Measurements from ENCODE around the gene CUX1.

DNA sequence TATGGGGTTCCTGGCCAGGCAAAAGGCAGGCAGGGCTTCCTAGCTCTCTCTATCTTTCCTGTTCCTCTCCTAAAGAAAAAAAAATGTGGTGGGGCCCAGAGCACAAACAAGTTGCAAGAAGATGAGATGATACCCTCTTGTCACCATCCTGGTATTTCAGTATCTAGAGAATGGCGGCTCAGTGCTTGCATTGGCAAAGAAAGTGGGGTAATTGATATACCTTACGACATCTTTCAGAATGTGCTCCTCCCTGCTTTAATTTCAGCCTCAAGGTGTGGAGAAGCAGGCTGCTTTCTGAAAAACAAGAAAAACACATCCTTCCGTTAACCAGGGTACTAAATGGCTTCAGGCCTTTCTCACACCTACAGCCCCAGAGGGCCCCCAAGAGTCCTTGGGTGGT is 34.5 kb upstream of the CUX1 start:
- TF ChIP-seq ZNF70 (CRISPR knock-in tag; IDR thresholded peaks at IDR 0.05) (no peak), ARNTL (CRISPR knock-in tag; IDR thresholded peaks at IDR 0.05; ENCODE audit: borderline replicate concordance, low read depth) (no peak), ZFP3 (CRISPR knock-in tag; IDR thresholded peaks at IDR 0.05) (no peak), ZC3H10 (CRISPR knock-in tag; IDR thresholded peaks at IDR 0.05) (no peak), TCF4 (CRISPR knock-in tag; IDR thresholded peaks at IDR 0.05; ENCODE audit: borderline replicate concordance) (no peak), POU6F1 (CRISPR knock-in tag; IDR thresholded peaks at IDR 0.05; ENCODE audit: borderline replicate concordance, low read depth) (no peak), OSR1 (CRISPR knock-in tag; IDR thresholded peaks at IDR 0.05) (no peak), ISL1 (CRISPR knock-in tag; IDR thresholded peaks at IDR 0.05) (no peak), TOX (CRISPR knock-in tag; IDR thresholded peaks at IDR 0.05; ENCODE audit: borderline replicate concordance) (no peak), SNAI2 (CRISPR knock-in tag; IDR thresholded peaks at IDR 0.05) (no peak)
- TF ChIP-seq, protein P1, sequence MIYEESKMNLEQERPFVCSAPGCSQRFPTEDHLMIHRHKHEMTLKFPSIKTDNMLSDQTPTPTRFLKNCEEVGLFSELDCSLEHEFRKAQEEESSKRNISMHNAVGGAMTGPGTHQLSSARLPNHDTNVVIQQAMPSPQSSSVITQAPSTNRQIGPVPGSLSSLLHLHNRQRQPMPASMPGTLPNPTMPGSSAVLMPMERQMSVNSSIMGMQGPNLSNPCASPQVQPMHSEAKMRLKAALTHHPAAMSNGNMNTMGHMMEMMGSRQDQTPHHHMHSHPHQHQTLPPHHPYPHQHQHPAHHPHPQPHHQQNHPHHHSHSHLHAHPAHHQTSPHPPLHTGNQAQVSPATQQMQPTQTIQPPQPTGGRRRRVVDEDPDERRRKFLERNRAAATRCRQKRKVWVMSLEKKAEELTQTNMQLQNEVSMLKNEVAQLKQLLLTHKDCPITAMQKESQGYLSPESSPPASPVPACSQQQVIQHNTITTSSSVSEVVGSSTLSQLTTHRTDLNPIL (CRISPR knock-in tag; IDR thresholded peaks at IDR 0.05; ENCODE audit: low read depth): no peak

Data from SK-N-SH treated with all-trans-retinoic acid at 6 μM for 48 hours (cell line).